Middle frontal gyrus (tissue), 1 donor: ENCODE measurements around the gene MAFG.

Source experiments
- DNase-seq: peaks from one replicate; pipeline ENCODE4 v3.0.0-alpha.2; 2015; ENCODE audit warnings: low spot score; ENCODE audit errors: extremely low spot score

MAFG gene

DNA sequence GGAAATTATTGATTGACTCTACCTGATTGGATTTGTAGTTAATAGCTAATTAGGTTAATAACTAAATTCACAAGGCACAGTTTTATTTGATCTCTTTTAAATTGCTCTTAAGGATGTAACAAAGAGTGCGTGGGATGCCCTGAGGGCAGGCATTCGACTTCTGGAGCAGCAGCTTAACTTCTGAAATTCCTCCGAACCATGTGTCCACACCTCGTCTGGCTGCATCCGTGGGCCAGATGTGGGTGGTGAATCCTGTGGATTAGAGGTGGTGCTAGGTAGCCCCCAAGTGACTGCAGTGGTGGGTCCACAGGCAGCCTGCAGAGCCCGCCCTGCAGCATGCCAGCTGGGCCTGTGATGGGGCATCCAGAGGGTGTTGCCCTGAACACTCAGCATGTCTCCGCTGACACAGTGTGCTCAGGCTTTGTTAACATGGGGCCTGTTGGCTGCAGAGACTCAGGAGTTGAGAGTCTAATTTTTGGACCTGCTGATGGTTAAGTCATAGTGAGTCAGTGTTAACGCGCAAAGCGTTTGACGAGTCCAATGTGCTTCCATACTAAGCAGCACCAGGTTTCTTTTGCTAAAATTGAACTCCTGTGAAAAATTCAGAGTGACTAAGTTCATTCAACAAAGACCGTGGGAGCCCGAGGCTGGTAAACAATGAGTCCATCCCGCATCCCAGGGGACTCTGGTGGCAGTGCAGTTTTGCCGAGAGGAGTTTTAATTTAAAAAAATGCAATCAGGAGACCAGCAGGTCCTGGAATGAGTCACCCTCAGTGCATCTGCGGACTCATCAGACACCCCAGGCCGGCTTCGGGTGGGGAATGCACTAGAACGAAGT, 29.3 kb downstream of the MAFG start:
- DNase-seq, result no peak

- DNase-seq, result no peak
Observed at GRCh38 chr17:81895400-81895799, 32.1 kb downstream of the MAFG start.

GRCh38 chr17:81891303-81891552, 36.3 kb downstream of the MAFG start:
- no peak for DNase-seq

DNA sequence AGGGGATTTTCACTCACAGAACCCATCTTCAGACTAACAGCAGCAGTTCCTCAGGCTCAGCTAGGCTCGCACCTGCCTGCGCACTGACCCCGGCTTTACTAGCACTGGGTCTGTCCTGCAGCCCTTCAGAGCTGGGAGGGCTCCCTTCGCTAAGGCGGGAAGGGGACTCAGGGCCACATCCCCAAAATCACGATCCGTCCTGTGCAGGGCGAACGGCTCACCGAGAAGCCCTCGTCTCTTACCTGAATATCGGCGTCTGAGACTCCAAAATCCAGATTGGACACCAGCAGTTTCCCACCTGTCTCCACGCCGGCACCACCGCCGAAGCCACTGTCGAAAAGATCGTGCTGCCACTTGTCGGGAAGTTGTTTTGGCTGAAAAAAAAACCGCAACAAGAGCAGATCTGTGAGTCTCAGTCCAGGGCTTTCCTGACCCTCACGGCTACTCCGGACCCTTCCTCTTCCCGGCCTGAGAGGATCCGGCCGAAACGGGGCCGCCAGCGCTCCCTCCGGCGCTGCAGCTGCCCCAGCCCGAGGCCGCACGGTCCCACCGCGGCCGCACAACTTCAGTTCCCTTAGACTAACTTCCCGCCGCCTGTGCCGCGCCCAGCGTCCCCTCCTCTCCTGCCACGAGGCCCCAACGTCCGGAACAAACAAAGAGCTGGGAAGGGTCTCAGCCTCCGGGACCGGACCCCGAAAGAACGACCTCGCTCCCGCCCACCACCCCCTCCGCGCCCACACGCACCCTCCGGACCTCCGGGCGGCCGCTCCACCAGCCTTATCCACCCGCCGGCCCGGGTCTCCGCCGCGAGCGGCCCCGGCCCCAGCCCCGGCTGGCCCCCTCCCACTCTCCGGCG, 36.9 kb downstream of the MAFG start:
- no peak for DNase-seq

DNA sequence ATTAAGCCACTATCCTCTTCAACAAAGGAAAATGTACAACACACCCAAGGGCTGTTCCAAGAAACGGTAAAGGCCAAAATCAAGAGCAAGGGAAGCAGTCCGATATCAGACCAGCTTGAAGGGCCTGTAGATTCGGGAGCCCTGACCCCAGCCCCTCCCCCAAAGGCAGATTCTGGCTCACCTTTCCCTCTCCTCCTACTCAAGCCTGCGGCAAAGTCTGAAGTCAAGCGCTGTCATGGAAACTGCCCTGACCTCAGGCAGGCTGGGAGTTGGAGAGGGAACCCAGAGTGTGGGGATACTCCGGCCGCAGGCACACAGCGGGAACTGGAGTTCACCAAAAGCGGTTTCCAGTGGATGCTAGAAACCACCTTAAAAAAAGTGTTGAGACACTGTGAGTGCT, 37.9 kb downstream of the MAFG start:
- no peak for DNase-seq

- DNase-seq, result no peak
Observed at GRCh38 chr17:81888988-81889595, 38.4 kb downstream of the MAFG start.

GRCh38 chr17:81888105-81888987, 39.2 kb downstream of the MAFG start:
- no peak for DNase-seq

GRCh38 chr17:81885869-81886548, 41.5 kb downstream of the MAFG start:
- no peak for DNase-seq

DNA sequence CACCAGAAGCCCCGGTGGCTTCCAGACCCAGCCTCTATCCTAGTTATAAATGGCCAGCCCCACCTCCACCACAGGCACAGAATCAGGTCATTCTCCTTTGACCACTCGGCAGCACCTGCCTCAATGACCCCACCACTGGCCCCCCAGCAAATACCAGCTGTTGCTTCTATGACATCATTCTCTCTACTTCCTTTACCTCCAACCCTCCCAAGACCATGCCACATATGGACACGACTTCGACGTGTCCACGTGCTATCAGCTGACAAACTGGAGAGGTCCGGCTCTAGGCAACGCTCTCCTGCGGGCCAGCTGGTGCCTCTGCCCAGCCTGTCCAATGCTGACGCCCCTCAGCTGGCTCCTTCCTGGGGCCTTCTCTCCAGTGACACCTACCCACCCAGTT, 42.1 kb downstream of the MAFG start:
- no peak for DNase-seq

GRCh38 chr17:81884968-81885367, 42.6 kb downstream of the MAFG start:
- no peak for DNase-seq

- no peak for DNase-seq
Observed at GRCh38 chr17:81884520-81884919, 43.0 kb downstream of the MAFG start.

DNA sequence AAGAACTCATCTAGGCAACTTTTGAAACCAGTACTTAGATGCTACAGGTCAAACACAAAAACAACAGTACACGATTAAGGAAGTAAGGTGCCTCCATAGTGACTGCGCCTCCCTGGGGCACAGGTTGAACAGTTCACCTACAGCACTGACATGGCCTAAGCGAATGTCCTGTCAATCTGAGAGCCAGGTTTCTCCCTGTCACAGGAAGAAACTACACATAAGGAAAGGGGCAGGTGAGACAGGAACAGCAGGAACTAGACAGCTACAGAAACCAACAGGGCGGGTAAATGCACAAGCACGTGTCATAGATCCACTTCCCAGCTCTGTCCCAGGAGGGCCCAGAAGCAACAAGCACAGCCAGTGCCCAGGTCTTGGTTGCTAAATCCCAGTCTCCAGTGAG, 48.4 kb downstream of the MAFG start:
- no peak for DNase-seq

DNA sequence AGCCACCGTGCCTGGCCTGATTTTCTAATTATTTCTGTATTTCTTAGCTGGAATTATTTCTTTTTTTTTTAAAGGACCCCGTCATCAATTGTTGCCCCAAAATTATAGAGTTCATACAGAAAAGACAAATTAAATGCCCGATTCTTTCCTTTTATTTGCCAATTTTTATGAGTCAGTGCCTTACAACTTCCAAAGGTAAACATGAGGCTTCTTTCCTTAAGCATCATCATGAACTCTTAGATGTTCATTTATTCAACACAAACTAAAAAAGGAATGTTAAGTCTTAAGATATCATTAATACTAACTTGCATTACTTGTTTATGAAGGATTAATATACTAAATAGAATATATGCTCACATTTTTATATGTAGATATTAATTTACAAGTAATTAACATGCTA, 49.2 kb downstream of the MAFG start:
- DNase-seq, result no peak

GRCh38 chr17:81877569-81877968, 50.0 kb downstream of the MAFG start:
- no peak for DNase-seq

- peak; percentile 81 for DNase-seq
Observed at GRCh38 chr17:81871387-81872230, 55.9 kb downstream of the MAFG start.

DNA sequence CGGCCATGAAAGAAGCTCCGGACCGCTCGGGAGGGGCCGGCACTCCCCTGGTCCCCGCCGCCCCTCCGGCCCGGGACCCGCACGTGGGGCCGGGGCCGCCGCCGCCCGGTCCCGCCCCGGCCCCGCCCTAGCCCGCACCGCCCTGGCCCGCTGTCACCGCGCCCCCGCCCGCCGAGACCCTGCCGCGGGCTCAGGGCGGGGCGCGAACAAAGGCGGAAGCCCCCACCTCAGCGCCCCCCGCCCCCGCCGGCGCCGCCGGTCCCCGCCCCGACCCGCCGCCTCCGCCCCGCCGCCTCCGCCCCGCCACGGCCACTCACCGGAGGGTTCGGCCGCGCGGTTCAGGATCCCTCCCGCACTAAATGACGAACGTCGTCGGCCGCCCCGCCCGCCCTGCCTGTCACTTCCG, 56.6 kb downstream of the MAFG start, which contains the start of gene ARHGDIA:
Gene ARHGDIA, minus strand, starts transcription at position 357 of the 406 bp plus-strand sequence. CDS start 1,407 bp downstream, outside the sequence.
- no peak for DNase-seq

DNA sequence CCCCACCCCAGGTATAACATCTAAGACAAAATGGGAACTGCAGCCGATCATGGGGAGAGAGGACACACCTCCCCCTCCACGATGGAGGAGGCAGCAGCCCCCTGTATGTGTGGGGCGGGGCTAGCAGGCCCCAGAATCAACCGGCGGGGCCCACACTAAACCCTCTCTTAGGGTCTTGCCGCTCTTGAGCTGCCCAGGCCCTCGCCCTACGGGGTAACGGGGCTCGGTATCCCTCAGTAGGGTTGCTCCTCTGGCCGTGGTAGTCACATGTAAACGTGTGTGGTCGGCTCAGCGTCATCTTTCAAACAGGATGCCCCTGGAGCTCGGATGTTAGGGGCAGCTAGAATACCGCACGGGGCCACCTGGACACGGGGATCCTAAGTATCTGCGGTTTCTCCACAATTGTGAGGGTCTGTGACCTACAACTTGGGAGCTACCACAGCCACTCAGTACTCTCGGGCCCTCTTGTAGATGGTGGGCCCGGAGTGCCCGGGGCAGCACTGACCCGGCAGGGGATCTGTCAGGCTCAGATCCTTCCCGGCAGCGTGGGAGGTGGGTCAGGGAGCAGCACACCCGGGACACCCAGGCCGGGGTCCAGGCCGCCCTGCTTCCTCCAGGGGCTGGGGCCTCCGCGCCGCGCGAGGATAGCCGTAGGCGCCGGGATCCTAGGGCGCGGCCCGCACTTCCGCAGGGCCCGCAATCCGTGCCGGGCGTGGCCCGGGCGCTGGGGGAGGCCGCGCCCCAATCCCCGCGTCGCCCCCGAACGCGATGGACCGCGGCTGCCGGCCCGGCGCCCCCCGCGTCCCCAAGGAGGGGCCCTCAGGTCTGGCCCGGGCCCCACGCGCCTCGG, 57.2 kb downstream of the MAFG start:
- no peak for DNase-seq

- DNase-seq, result no peak
Observed at GRCh38 chr17:81869221-81870130, 58.1 kb downstream of the MAFG start.
